Measurements from ENCODE around the gene IFNA2.
"Not testable (repeated sequence)": the region's sequence is repeated elsewhere in the genome, so short reads cannot be mapped to it uniquely, and the experiment has no call there.

Gene IFNA2

GRCh38 chr9:21385131-21385670 lies at the start of gene IFNA2:
IFNA2 (minus strand) TSS chr9:21385398; CDS start chr9:21385329, 69 bp downstream.
- DNase-seq: no peak

- DNase-seq: not testable (repeated sequence)
Observed at GRCh38 chr9:21435015-21435383, 49.8 kb upstream of the IFNA2 start.

- DNase-seq: no peak
Observed at GRCh38 chr9:21434202-21435014, 49.2 kb upstream of the IFNA2 start.

- DNase-seq: no peak
Observed at GRCh38 chr9:21432672-21433425, 47.7 kb upstream of the IFNA2 start.

- no peak for DNase-seq
Observed at GRCh38 chr9:21429191-21429590, 44.0 kb upstream of the IFNA2 start.

- DNase-seq: no peak
Observed at GRCh38 chr9:21428235-21428634, 43.0 kb upstream of the IFNA2 start.

- DNase-seq: no peak
Observed at GRCh38 chr9:21415493-21416267, 30.5 kb upstream of the IFNA2 start.

- DNase-seq: no peak
Observed at GRCh38 chr9:21414220-21414940, 29.2 kb upstream of the IFNA2 start.

- no peak for DNase-seq
Observed at GRCh38 chr9:21413624-21414023, 28.4 kb upstream of the IFNA2 start.

- DNase-seq: no peak
Observed at GRCh38 chr9:21413151-21413550, 28.0 kb upstream of the IFNA2 start.

- no peak for DNase-seq
Observed at GRCh38 chr9:21412107-21412506, 26.9 kb upstream of the IFNA2 start.

GRCh38 chr9:21408817-21409216 lies 23.6 kb upstream of the IFNA2 start, which contains the start of gene IFNA8:
IFNA8 (plus strand) TSS chr9:21409117; CDS start chr9:21409177, 60 bp downstream.
- DNase-seq: no peak

- DNase-seq: no peak
Observed at GRCh38 chr9:21404146-21404545, 18.9 kb upstream of the IFNA2 start.

GRCh38 chr9:21402386-21403251 lies 17.4 kb upstream of the IFNA2 start:
- no peak for DNase-seq

GRCh38 chr9:21399956-21400355 lies 14.8 kb upstream of the IFNA2 start:
- DNase-seq: no peak

GRCh38 chr9:21398955-21399489 lies 13.8 kb upstream of the IFNA2 start:
- DNase-seq: no peak

- DNase-seq: no peak
Observed at GRCh38 chr9:21395778-21396717, 10.8 kb upstream of the IFNA2 start.

- no peak for DNase-seq
Observed at GRCh38 chr9:21392270-21392669, 7.1 kb upstream of the IFNA2 start.

- DNase-seq: no peak
Observed at GRCh38 chr9:21383627-21384026, 1.6 kb downstream of the IFNA2 start.

Data from NCI-H187 treated with DMSO at 0.1 percent for 48 hours (cell line).